ENCODE data around the gene SDF4.

SDF4 gene

DNA sequence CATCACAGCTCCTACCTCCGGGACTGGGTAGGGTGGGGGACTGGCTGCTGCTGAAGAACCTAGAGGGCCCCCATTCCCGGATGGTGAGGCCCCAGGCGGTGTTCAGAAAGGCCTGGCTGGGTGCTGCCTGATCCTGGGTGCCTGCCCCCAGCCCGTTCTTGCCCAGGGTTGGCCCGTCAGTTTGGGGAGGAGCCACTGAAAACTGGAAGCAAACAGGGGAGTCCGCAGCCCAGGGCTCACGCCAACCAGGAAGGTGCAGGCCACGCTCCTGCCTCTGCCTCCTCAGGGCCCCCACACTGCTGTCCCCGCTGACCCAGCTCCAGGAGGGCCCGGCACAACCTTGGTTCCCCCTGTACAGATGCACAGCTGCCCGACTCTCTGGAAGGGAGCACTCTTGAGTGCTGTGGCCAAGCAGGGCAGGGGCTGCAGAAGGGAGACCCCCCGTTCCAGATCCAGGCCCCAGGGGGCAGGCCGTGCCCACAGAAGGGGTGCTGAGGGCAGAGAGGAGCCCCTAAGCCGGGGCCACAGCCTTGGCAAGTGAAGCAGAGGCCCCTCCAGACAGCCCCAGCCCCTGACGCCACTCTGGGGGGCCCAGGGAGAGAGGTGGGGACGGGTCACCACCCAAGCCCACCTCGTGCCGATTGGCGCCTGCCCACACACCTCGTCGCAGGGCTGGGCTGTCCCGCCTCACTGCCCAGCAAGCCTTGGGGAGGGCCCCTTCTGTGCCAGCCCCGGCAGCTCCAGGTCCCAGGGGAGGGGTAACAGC, 9.2 kb upstream of the SDF4 start:
- DNase-seq, result no peak

DNA sequence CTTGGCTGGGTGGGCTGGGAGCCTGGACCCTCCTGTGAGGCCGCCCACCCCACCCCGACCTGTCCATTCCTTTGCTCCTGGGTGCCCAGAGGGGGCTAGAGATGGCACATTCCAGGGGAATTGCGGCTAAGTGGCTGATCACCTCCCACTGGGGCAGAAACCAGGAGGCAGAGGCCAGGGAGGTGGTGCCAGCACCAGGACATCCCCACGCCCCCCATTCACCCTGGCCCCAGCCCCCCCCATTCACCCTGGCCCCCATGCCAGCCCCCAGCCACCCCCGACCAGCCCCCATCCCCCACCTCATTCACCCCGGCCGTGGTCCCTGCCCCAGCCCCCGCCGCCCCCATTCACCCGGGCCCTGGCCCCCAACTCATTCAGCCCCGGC, 8.5 kb upstream of the SDF4 start:
- DNase-seq, result no peak

DNA sequence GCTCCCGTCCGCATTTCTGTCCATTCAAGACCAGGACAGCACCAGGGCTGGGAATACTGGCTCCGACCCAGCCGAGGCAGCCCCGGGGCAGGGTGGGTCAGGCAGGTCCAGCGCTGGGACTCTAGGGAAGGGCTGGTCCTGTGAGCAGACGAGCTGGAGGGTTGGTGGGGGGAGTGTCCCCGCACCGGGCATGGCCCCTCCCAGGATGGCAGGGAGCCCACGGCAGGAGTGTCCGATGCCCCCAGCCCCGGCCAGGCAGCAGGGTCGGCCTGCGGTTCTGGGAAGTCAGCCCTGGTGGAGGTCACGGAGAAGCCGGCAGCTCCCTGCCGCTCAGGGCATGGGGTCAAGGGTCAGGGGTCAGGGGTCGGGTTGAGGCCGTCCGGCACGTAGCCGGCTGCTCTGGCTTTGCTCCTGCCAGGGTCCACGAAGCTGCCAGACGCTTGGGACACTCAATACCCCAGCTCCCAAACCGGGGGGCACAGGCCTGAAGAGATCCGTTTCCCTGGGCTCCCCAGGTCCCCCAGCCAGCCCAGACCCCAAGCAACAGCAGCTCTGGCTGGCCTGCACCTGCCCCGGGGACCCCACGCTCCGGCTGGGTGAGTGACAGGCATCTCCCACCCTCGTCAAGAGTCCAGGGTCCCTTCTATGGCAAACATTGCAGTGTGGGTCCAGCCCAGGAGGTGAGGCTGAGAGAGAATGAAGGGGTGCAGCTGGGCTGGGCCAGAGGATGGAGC, 8.0 kb upstream of the SDF4 start:
- no peak for DNase-seq

DNA sequence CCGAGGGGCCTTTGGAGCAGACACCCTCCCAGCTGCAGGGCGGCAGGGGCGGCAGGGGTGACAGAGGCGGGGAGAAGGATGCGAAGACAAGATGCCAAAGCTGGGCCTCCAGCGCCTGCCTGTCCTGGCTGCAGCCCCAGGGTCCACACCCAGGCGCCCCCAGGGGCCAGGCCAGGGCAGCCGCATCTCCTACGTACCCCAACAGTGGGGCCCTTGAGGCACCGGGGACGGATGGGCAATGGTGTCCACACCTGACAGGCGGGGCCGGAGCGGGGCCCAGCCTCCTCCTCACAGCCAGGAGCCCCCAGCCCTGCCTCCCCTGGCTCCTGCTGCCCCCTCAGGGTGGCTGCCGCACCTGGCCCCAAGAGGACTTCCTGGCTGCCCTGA, 7.4 kb upstream of the SDF4 start:
- DNase-seq, result no peak

DNA sequence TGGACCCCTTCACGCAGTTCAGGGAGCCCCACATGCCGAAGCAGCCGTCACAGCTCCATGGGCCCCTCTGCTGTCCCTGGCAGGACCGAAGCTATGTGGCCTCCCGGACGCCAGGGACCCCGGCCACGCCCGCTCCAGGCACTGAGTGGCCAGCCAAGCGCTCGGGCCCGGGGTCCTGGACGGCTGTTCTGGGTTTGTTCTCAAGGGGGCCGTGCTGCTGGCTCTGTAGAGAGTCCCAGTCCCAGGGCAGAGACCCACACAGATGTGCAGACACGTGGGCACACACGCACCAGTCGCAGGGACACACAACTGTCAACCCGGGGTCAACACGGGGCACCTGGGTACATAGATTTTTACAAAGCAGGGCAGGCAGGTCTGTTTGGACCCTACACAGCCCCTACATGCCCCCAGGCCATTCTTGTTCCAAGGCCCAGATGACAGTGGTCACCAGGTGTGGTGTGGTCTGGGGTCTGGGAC, 6.9 kb upstream of the SDF4 start:
- DNase-seq, result no peak

DNA sequence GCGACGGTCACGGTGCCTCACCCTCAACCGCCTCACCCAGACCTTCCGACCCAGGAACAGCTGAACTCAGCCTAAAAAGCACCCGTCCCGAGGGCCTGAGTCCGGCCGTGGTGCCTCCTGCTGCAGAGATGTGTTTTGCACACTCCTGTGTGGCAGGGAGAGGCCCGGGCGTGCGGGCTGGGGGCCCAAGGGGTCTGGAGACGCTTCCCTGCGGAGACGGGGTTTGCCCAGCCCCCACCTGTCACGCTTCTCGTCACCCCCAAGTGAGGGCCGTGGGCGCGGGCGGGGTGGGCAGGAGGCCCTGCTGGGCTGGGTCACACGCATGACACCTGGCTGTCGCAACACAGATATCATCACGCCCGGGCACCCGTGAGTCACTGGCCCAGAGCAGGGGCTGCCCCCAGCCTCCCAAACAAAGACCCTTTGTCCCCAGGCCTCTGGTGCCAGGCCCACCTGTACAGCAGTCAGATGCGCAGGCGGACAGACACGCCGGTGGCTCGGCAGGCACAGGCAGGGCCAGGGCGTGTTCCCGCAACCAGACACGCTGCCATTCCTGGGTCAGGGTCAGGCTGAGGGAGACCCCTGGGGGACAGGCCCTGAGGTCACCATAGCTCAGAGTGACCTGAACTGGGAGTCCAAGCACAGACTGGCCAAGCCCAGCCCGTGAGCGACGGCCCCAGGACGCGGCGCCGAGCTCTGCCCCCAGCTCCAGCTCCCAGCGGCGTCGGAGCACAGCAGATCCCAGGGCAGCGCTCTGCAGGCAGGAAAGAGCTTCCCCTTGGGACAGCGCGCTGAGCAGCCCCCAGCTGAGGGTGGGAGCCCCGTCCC, 6.3 kb upstream of the SDF4 start:
- no peak for DNase-seq

DNA sequence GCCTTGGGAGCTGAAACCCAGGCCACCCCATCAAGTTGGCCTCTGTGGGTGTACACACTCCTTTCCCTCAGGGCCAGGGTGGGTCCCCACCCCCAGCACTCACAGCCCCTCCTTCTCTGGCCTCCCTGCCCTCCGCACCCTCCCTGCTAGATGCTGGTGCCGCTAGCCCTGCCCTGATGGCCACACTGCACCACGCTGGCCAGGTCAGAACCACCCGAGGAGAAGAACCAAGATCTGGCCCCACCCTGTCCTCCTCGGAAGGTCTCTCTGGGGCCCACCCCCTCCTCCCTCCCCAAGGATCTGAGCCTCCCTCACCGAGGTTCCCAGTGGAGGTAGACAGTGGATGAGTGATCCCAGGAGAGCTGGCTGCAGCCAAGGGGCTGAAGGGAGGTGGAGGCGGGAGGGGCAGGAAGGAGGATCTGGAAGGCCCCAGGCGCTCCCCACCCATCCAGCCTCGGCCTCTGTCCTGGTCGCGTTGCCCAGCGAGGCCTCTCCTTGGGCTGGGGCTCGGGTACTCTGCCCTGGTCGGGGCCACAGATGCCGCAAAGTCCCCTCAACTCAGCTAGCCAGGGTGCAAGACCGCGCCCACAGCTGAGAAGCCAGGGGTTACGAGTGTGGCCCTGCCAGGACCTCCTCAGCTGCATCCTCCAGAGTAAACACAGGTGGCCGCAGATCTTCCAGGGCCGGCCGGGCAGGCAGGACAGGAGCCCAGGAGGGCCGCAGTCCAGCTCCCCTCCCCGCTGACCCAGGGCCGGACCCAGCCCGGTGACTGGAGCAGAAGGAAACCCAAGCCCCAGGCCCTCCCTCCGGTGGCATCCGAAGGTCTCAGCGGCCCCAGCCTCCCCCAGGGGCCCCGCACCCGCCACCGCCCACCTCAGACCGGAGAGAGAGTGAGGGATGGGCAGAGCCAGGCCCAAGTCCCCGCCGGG, 5.4 kb upstream of the SDF4 start:
- DNase-seq, result no peak

DNA sequence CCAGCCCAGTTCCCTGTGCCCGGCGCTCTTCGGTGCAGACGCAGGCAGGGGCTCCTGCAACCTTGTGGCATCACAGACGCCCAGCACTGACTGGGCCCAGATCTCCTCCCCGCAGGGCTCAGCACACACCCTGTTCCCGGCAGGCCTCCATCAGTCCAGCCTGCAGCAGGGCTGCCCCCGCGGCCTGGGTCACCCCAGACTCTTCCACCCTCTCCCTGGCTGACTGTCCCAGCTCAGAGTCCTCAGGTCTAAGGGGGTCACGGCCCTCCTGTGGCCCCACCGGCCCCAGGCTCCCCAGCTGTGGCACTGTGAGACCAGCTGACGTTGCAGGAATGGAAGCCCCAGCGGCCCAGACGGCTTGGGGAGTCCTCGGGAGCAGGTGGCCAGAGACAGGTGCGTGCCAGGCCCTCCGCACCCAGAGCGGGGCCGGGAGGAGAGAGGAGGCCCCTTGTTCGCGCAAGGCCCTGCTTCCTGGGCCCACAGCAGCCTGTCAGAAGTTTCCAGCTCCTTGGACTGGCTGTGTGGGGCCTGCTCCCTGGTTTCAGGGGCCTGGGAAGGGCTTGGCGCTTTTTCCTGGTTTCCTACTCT, 4.5 kb upstream of the SDF4 start:
- DNase-seq, result no peak

DNA sequence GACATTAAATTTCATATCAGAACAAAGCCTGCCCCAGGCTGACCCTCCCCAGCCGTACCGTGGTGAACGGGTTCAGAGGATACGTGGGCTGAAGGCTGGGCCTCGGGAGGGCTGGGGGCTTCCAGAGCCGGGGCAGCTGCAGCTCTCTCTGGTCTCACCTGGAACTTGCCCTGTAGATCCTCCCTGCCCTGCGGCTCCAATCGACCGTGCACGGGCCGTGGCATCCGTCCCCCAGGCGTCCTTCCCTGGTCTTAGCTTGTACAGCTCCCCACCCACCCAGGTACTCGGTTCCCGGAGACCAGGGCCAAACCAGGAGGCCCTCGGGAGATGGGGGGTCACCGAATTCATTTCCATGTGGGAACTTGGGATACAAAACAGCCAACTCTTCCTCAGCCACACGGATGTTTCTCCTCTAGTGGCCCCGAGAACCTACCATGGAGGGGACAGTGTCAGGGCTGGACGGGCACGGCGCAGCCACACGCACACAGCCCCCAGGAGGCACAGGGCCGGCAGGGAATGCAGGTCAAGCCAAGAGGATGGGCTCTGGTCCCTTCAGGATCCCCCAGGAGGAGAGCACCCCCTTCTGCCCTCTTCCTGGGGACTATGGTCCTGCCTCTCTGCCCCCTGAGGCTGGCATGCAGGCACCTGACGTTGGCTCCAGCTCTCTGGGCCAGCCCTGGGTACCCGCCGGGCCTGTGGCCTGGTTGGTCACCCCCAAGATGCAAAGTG, 3.4 kb upstream of the SDF4 start:
- DNase-seq, result no peak

DNA sequence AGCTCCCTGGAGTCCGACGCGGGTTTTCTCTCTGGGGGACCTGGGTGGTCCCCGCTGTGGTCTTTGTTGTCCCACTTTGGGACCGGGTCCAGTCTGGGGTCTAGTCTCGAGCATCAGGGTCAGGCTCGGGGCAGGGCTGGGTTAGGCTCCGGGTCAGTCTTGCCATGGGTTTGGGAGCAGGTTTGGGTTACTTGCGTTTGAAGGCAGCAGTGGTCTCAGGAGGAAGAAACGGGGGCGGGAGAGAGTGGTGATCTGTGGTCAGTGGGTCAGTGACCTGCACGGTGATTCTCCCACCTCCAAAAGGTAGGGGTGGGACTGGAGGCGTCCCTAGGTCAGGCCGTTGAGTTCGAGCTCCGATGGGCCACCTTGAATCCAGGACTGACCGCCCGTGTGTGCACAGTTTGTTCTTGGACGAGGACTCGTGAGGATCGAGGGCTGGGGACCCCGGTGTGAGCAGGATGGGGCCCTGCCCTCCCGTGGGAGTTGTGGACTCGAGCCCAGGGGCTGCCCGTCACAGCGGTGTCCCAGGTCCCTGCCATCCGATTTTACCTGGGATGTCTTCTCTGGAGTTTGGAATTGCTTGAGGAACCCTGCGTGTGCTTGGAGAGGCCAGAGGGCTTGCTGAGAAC, 2.5 kb upstream of the SDF4 start:
- DNase-seq, result no peak

DNA sequence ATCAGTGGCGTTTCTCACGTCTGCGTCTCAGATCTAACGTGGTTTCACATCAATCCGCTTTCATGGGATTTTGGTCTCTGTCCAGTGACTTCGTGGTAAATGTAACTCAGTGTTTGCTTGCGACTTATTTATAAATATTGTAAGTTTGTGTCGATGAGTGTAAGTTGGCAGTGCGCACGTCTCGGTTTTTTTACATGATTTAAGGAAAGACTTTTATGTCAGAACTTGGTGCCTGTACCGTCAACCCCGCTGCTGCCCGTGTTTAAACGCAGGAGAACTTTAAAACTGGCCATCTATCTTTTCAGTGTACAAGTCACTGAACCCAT, 1.7 kb upstream of the SDF4 start:
- no peak for DNase-seq

DNA sequence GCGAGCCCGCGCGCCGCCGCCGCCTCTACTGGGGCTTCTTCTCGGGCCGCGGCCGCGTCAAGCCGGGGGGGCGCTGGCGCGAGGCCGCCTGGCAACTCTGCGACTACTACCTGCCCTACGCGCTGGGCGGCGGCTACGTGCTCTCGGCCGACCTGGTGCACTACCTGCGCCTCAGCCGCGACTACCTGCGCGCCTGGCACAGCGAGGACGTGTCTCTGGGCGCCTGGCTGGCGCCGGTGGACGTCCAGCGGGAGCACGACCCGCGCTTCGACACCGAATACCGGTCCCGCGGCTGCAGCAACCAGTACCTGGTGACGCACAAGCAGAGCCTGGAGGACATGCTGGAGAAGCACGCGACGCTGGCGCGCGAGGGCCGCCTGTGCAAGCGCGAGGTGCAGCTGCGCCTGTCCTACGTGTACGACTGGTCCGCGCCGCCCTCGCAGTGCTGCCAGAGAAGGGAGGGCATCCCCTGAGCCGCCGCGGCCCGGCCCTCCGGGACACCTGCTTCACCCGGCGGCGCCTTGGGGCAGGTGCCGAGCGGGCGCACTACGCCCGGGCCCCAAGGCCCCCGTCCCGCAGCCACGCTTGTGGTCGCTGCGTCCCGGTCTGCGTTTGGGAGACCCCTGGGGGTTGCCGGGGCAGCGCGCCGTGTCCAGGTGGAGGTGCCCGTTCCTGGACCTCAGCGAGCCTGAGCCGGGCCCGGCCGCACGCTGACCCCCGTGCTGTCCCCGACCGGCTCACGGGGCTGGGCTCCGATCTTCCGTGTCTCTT, 1.2 kb upstream of the SDF4 start:
- DNase-seq, result no peak

DNA sequence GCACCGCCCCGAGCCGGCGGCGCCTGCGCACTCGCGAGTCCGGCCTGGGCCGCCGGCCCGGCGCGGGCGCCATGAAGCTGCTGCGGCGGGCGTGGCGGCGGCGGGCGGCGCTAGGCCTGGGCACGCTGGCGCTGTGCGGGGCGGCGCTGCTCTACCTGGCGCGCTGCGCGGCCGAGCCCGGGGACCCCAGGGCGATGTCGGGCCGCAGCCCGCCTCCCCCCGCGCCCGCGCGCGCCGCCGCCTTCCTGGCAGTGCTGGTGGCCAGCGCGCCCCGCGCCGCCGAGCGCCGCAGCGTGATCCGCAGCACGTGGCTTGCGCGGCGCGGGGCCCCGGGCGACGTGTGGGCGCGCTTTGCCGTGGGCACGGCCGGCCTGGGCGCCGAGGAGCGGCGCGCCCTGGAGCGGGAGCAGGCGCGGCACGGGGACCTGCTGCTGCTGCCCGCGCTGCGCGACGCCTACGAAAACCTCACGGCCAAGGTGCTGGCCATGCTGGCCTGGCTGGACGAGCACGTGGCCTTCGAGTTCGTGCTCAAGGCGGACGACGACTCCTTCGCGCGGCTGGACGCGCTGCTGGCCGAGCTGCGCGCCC, 501 bp upstream of the SDF4 start, which contains the start of gene B3GALT6:
Gene B3GALT6 (plus strand): TSS at position 30 of the 588 bp plus-strand sequence. CDS start 42 bp downstream, at position 72.
- no peak for DNase-seq

DNA sequence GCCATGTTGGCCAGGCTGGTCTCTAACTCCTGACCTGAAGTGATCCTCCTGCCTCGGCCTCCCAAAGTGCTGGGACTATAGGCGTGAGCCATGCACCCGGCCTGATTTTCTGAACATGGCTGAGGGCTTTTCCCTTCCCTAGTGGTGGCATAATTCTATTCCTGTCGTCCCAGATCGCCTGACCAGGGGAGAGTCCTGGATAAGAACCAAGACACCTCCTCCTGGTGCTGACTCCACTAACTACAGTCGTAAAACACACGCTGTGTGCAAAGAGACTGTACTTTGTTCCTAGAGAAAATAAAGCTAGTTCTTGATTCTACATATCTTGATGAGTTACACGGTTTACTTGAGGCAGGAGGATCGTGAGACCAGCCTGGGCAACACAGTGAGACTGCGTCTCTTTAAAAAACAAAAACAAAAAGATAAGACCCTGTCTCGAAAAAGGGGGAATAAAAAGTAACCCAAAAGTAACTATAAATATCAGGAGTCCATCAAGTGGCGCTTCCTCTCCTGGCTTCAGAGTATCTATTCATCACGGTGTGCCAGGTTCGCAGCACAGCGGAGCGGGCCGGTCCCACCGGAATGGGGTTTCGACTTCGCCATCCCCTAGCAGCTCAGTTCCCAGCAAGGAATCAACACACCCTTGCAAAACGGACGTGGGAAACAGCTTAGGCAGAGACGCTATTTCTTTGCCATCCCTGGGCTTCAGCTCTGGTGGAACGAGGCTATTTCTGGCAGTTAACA, 973 bp downstream of the SDF4 start:
- no peak for DNase-seq

DNA sequence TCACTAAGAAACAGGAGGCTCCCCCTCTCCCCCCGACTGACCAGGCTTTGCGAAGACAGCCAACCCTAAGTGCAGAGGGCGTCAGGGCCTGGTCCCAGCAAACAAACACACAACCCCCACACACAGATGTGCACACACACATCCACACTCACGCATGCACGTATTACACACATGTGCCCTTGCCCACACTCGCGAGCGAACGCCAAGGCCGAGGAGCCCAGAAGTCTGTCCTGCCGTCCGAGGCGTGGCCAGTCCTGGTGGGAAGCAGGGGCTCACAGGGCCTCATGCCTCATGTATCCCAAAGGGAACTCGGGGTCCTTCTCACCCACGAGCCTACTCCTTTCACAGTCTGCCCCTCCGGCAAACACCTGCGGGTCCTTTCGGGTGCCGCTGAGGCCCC, 2.0 kb downstream of the SDF4 start:
- no peak for DNase-seq

DNA sequence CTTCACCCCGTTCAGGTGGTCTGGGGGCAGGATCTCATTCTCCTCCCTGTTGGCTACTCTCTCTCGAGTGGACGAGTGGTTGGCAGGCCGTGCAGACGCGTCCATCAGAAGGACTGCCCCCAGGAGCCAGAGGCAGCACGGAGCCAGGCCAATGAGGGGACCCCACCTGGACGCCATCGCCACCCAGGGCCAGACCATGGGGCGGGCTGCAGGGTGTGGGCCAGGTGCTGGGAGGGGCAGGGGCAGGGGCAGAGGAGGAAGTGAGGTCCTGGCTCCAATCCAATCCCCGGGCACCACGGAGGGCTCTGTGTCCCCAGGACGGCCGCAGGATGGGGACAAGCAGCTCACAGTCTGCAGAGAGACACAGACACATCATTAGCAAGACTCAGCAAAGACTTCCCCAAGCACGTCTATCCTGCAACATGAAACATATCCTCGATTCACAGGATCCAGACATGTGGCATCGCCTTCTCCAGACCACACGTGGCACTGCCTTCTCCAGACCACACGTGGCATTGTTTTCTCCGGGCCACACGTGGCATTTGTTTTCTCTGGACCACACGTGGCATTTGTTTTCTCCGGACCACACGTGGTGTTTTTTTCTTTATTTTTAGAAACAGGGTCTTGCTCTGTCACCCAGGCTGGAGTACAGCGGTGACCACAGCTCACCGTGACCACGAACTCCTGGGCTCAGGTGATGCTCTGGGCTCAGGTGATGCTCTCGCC, 3.0 kb downstream of the SDF4 start:
- DNase-seq, result no peak

DNA sequence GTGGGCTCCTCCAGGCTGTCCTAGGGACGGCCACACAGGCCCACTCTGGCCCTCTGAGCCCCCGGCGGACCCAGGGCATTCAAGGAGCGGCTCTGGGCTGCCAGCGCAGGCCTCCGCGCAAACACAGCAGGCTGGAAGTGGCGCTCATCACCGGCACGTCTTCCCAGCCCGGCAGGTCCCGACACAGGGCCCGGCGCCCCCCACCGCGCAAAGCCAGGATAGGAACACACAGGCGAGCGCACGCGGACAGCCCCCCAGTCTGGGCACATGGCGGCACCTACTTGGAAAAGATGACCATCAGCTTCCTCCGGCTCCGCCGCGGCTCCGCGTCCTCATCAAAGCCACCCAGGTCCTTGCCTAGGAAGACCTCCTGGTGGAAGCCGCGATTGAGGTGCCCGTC, 3.6 kb downstream of the SDF4 start:
- no peak for DNase-seq

DNA sequence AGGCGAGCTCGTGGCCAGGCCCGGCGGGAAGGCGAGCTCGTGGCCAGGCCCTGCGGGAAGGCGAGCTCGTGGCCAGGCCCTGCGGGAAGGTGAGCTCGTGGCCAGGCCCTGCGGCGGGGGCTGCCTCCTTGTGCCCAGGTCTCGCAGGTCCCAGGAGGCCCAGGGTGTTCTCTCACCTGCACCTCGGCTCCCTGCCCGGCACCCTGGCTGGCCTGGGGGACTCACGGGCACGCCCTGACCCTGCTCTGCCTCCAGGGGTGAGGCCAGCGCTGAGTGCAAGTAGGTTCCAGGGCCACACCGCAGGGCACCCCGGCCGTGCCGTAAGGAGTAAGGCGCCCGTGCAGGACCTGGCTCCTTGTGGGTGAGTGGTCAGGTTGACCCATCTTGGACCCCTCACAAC, 4.4 kb downstream of the SDF4 start:
- no peak for DNase-seq
